Prostate gland (tissue), 2 donors: ENCODE data around the gene TBCC.
"Not testable (repeated sequence)": the region's sequence is repeated elsewhere in the genome, so short reads cannot be mapped to it uniquely, and the experiment has no call there.

ENCODE experiments used
- CTCF ChIP-seq, 4 experiments: fragments of 200-600 bp in 2 of 4; fragments of 450-650 bp in 2 of 4; sonication (generic) in 2 of 4; IDR thresholded peaks; 1 replicate in 3 of 4; 2 replicates in 1 of 4; pipeline ENCODE4 v1.5.1; 2016 to 2019; ENCODE audit warnings: antibody characterized with exemption in 4 of 4, mild to moderate bottlenecking in 2 of 4, moderate library complexity in 2 of 4
- POLR2A ChIP-seq: fragments of 450-650 bp; IDR thresholded peaks from one replicate; pipeline ENCODE4 v1.6.1; 2016; ENCODE audit warnings: antibody characterized with exemption, mild to moderate bottlenecking
- POLR2AphosphoS5 ChIP-seq: sonication (generic); formaldehyde crosslinking; IDR thresholded peaks from one replicate; pipeline ENCODE4 v1.6.1; 2017; ENCODE audit warnings: antibody characterized with exemption

GRCh38 chr6:42702786-42703185 lies 43.1 kb downstream of the TBCC start:
- TF ChIP-seq CTCF (IDR thresholded peaks at IDR 0.05); POLR2A; POLR2AphosphoS5: not testable (repeated sequence)
